Body of pancreas (tissue), 4 donors: ENCODE results near the gene CD81. TPM values are rescaled to one million over a fixed set of nuclear protein-coding genes. Genes with fewer than 3 reads are reported as not detected.
A peak's percentile ranks its signal among the peaks of the same experiment; 100 is the strongest.

ENCODE experiments used
- ATAC-seq: fragments of 150-250 bp; one replicate; pipeline ENCODE4 v1.9.1; 2016
- DNase-seq, 4 donors: peaks; one replicate each; pipeline ENCODE4 v3.0.0-alpha.2; 2019
- H3K27ac ChIP-seq, 4 donors: fragments of 200-600 bp; sonication (generic); 1 replicate in 3 of 4; 2 replicates in 1 of 4; pipeline versions ENCODE4 v1.5.1 to v1.6.1; 2016 to 2019; ENCODE audit warnings: mild to moderate bottlenecking in 1 of 4, mixed read lengths in 1 of 4, moderate library complexity in 1 of 4
- H3K27me3 ChIP-seq, 2 donors: fragments of 200-600 bp; sonication (generic); one replicate each; pipeline ENCODE4 v1.6.0; 2016; ENCODE audit warnings: mild to moderate bottlenecking in 1 of 2
- H3K36me3 ChIP-seq, 2 donors: fragments of 200-600 bp; sonication (generic); replicated peaks in 1 of 2; 2 replicates each; pipeline ENCODE4 v1.5.1; 2016; ENCODE audit warnings: low read depth in 2 of 2; ENCODE audit not compliant: insufficient read depth in 1 of 2
- H3K4me1 ChIP-seq: fragments of 200-600 bp; sonication (generic); one replicate; pipeline ENCODE4 v1.6.0; 2016
- H3K4me3 ChIP-seq, 2 donors: fragments of 200-600 bp; sonication (generic); 1 replicate in 1 of 2; 2 replicates in 1 of 2; pipeline ENCODE4 v1.5.1; 2016 to 2019
- H3K9me3 ChIP-seq, 3 donors: fragments of 200-600 bp; sonication (generic); 1 replicate in 2 of 3; 2 replicates in 1 of 3; pipeline ENCODE4 v1.5.1; 2016
- POLR2A ChIP-seq, 3 donors: fragments of 450-650 bp; IDR thresholded peaks; one replicate each; pipeline ENCODE4 v1.6.1; 2016; ENCODE audit warnings: antibody characterized with exemption in 3 of 3, mild to moderate bottlenecking in 2 of 3
- WGBS, 2 donors: methylation state at CpG; one replicate each; pipeline ENCODE4 v1.1.5; 2017; 5-methylcytosine and 5-hydroxymethylcytosine counted together
- intact Hi-C: fragments of 100-400 bp; cut with DNase I; formaldehyde crosslinking; loops from one replicate; pipeline ENCODE4 v1.15.1; 2023
- small RNA-seq: library from RNA; depleted of rRNA; stranded (forward); fragments of <200 nt; gene quantifications from one replicate; pipeline ENCODE3, GENCODE V24; 2016
- total RNA-seq, 2 donors: library from RNA; depleted of rRNA; stranded (reverse); fragments of >200 nt; gene quantifications; one replicate each; pipeline ENCODE4 v1.1.0, GENCODE V29; 2016
- TF ChIP-seq, protein P1 (sequence below), 7 experiments: fragments of 450-650 bp in 4 of 7; fragments of 200-600 bp in 3 of 7; sonication (generic) in 3 of 7; IDR thresholded peaks; one replicate each; pipeline ENCODE4 v1.5.1; 2016 to 2019; ENCODE audit warnings: antibody characterized with exemption in 7 of 7

The CD81 gene
- total RNA-seq, 2 donors from 2014 or later: 217 to 332 TPM

DNA sequence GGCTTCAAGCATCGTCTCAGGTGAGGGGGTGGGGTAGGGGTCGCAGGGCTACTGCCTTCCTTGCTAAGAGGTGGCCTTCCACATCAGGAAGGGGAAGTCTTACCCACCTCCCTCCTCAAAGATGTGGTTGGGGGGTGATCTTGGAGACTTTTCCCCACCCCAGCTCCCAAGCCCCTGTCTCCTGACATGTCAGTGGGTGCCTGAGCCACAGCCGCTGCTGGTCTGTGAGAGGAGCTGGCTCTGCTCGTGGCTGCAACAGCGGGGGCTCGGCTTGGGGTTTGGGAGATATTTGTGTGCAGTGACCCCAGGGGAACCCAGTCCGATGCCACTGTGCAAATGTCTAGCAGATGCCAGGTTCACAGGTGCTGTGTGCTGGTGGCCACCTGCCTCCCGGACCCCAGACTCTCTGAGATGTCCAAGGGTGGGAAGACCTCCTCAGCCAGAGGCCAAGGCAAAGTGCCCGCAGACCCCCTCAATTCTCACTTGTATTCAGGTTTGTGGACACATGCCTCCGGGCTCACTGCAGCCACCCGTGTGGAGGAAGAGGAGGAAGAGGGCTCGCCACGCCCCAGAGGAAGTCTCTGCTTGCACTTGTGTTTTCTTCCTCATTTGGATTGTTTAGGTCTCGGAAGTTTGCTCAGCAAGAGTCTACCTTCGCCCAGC is 69.6 kb downstream of the CD81 start:
- H3K36me3 ChIP-seq: no peaks in the 10 kb centered on the region

More for the DNA sequence above, 69.6 kb downstream of the CD81 start:
- intact Hi-C loops: no loop called here
- DNase-seq: peak in 1 of 4 donors; percentile 11
- peak overlapping the region; percentile 81 to 87 (median 83) for H3K27ac ChIP-seq
- peaks cover 51% of the 10 kb centered on the region for H3K4me1 ChIP-seq
- no peaks in the 10 kb centered on the region for H3K9me3 ChIP-seq
- H3K4me3 ChIP-seq: no peak overlapping the region
- no peaks in the 10 kb centered on the region for H3K27me3 ChIP-seq
- 70 to 77% methylated on average over 8 to 15 of the region's 15 CpGs for WGBS, 2 donors
- no peak for ATAC-seq
- TF ChIP-seq POLR2A (IDR thresholded peaks at IDR 0.05): no peak
- TF ChIP-seq, protein P1, sequence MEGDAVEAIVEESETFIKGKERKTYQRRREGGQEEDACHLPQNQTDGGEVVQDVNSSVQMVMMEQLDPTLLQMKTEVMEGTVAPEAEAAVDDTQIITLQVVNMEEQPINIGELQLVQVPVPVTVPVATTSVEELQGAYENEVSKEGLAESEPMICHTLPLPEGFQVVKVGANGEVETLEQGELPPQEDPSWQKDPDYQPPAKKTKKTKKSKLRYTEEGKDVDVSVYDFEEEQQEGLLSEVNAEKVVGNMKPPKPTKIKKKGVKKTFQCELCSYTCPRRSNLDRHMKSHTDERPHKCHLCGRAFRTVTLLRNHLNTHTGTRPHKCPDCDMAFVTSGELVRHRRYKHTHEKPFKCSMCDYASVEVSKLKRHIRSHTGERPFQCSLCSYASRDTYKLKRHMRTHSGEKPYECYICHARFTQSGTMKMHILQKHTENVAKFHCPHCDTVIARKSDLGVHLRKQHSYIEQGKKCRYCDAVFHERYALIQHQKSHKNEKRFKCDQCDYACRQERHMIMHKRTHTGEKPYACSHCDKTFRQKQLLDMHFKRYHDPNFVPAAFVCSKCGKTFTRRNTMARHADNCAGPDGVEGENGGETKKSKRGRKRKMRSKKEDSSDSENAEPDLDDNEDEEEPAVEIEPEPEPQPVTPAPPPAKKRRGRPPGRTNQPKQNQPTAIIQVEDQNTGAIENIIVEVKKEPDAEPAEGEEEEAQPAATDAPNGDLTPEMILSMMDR (IDR thresholded peaks at IDR 0.05): no peak

Small RNA genes within 50 kb of the gene (small RNA-seq; reads per million reads assigned to genes)
- not detected for gene RF00019

Other genes starting within 250 kb of the CD81 start
- 10 to 100 TPM; 10.6 to 84.0 TPM for gene IGF2, start 237.9 kb upstream of the CD81 start, total RNA-seq
- gene INS, start 216.1 kb upstream of the CD81 start, total RNA-seq: over 10,000 TPM in 1 of 2 donors, 1,000 to 10,000 TPM in 1; 1,947 to 16,276 TPM
- gene TH, start 205.5 kb upstream of the CD81 start, total RNA-seq: under 1 TPM in 1 of 2 donors, not detected in 1; 0.66 TPM
- 1 to 10 TPM in 1 of 2 donors, not detected in 1; 3.0 TPM for gene ASCL2, start 106.7 kb upstream of the CD81 start, total RNA-seq
- under 1 TPM; 0.26 to 0.33 TPM for gene C11orf21, start 75.4 kb upstream of the CD81 start, total RNA-seq
- 1 to 10 TPM in 1 of 2 donors, not detected in 1; 5.9 TPM for gene TSPAN32, start 75.3 kb upstream of the CD81 start, total RNA-seq
- 10 to 100 TPM; 21.5 to 25.7 TPM for gene TSSC4, start 23.4 kb downstream of the CD81 start, total RNA-seq
- 1 to 10 TPM in 1 of 2 donors, under 1 TPM in 1; under 0.01 to 2.6 TPM for gene TRPM5, start 67.2 kb downstream of the CD81 start, total RNA-seq
- gene KCNQ1, start 67.7 kb downstream of the CD81 start, total RNA-seq: 10 to 100 TPM; 38.9 to 46.1 TPM